H9 (cell line): Measurements from ENCODE around the gene APOH. TPM values are rescaled to one million over a fixed set of nuclear protein-coding genes. Genes with fewer than 3 reads are reported as not detected.

Experiments used
- DNase-seq: peaks from one replicate; pipeline ENCODE4 v3.0.0-alpha.2; 2017
- H2AFZ ChIP-seq: one replicate; pipeline ENCODE4 v1.6.1; 2013; ENCODE audit warnings: mild to moderate bottlenecking, low read length, control low read depth, moderate library complexity
- H2AK5ac ChIP-seq: 2 replicates; pipeline ENCODE4 v1.6.1; 2013; ENCODE audit warnings: low read length, control low read depth, mixed read lengths; ENCODE audit not compliant: insufficient read length
- H2BK120ac ChIP-seq: one replicate; pipeline ENCODE4 v1.6.1; 2013; ENCODE audit warnings: low read depth, mild to moderate bottlenecking, low read length, control low read depth, inconsistent platforms; ENCODE audit not compliant: poor library complexity, severe bottlenecking
- H2BK12ac ChIP-seq: 2 replicates; pipeline ENCODE4 v1.6.1; 2013; ENCODE audit warnings: low read length, control low read depth, mixed read lengths, low read depth; ENCODE audit not compliant: insufficient read length
- H2BK15ac ChIP-seq: 2 replicates; pipeline ENCODE4 v1.6.1; 2013; ENCODE audit warnings: low read depth, low read length, control low read depth
- H2BK20ac ChIP-seq: one replicate; pipeline ENCODE4 v1.6.1; 2013; ENCODE audit warnings: low read depth, mild to moderate bottlenecking, low read length, control low read depth, inconsistent platforms; ENCODE audit not compliant: poor library complexity, severe bottlenecking
- H2BK5ac ChIP-seq: 2 replicates; pipeline ENCODE4 v1.6.1; 2013; ENCODE audit warnings: low read length, control low read depth, mixed read lengths; ENCODE audit not compliant: insufficient read length
- H3K14ac ChIP-seq: 2 replicates; pipeline ENCODE4 v1.6.1; 2013; ENCODE audit warnings: low read length, control low read depth; ENCODE audit not compliant: insufficient read depth
- H3K18ac ChIP-seq: 2 replicates; pipeline ENCODE4 v1.6.1; 2013; ENCODE audit warnings: low read depth, mild to moderate bottlenecking, mixed read lengths, low read length, control low read depth; ENCODE audit not compliant: insufficient read length
- H3K23ac ChIP-seq: 2 replicates; pipeline ENCODE4 v1.6.1; 2013; ENCODE audit warnings: low read length, control low read depth, mixed read lengths, low read depth; ENCODE audit not compliant: insufficient read length
- H3K23me2 ChIP-seq: 2 replicates; pipeline ENCODE4 v1.6.1; 2013; ENCODE audit warnings: low read depth, mild to moderate bottlenecking, mixed read lengths, low read length, control low read depth; ENCODE audit not compliant: insufficient read length, poor library complexity, severe bottlenecking
- H3K27ac ChIP-seq: 2 replicates; pipeline ENCODE4 v1.5.1; 2013; ENCODE audit warnings: low read length, control low read depth, mixed read lengths, low read depth; ENCODE audit not compliant: insufficient read length
- H3K27me3 ChIP-seq: 2 replicates; pipeline ENCODE4 v1.6.1; 2013; ENCODE audit warnings: low read length, control low read depth, inconsistent platforms; ENCODE audit not compliant: insufficient read depth
- H3K4ac ChIP-seq: 2 replicates; pipeline ENCODE4 v1.6.1; 2013; ENCODE audit warnings: low read depth, mild to moderate bottlenecking, control low read depth, inconsistent platforms, low read length, moderate library complexity
- H3K4me1 ChIP-seq: 2 replicates; pipeline ENCODE4 v1.6.1; 2013; ENCODE audit warnings: low read length, control low read depth, inconsistent platforms; ENCODE audit not compliant: insufficient read depth
- H3K4me2 ChIP-seq: 2 replicates; pipeline ENCODE4 v1.6.1; 2013; ENCODE audit warnings: low read length, control low read depth, mixed read lengths; ENCODE audit not compliant: insufficient read length, insufficient read depth
- H3K56ac ChIP-seq: 2 replicates; pipeline ENCODE4 v1.6.1; 2013; ENCODE audit warnings: low read depth, mild to moderate bottlenecking, mixed read lengths, low read length, control low read depth; ENCODE audit not compliant: insufficient read length
- H3K79me1 ChIP-seq: 2 replicates; pipeline ENCODE4 v1.6.1; 2013; ENCODE audit warnings: low read depth, mild to moderate bottlenecking, moderate library complexity, low read length, control low read depth, inconsistent platforms; ENCODE audit not compliant: insufficient read depth, poor library complexity, severe bottlenecking
- H3K79me2 ChIP-seq: 2 replicates; pipeline ENCODE4 v1.6.1; 2013; ENCODE audit warnings: low read length, control low read depth, inconsistent platforms; ENCODE audit not compliant: insufficient read depth
- H3K9ac ChIP-seq: 2 replicates; pipeline ENCODE4 v1.6.1; 2013; ENCODE audit warnings: low read length, control low read depth, mixed read lengths; ENCODE audit not compliant: insufficient read length; ENCODE audit errors: extremely low read depth
- H3K9me3 ChIP-seq: one replicate; pipeline ENCODE4 v1.6.1; 2013; ENCODE audit warnings: low read depth, low read length, inconsistent platforms; ENCODE audit not compliant: control insufficient read depth
- H3T11ph ChIP-seq: one replicate; pipeline ENCODE4 v1.6.1; 2013; ENCODE audit warnings: mild to moderate bottlenecking, low read length, control low read depth, inconsistent platforms
- H4K20me1 ChIP-seq: one replicate; pipeline ENCODE4 v1.6.1; 2013; ENCODE audit not compliant: control insufficient read depth, insufficient read length, insufficient read depth
- H4K5ac ChIP-seq: 2 replicates; pipeline ENCODE4 v1.6.1; 2013; ENCODE audit warnings: low read depth, mild to moderate bottlenecking, mixed read lengths, low read length, control low read depth; ENCODE audit not compliant: insufficient read length
- H4K8ac ChIP-seq: replicated peaks from 2 replicates; pipeline ENCODE4 v1.6.1; 2013; ENCODE audit warnings: low read length, control low read depth, mixed read lengths, low read depth; ENCODE audit not compliant: insufficient read length
- H4K91ac ChIP-seq: 2 replicates; pipeline ENCODE4 v1.6.1; 2013; ENCODE audit warnings: low read depth, mild to moderate bottlenecking, moderate library complexity, mixed read lengths, low read length, control low read depth; ENCODE audit not compliant: insufficient read length
- H3K27ac Mint-ChIP-seq, 3 experiments: 2 replicates in 2 of 3; 3 replicates in 1 of 3; pipeline ENCODE4 v1.8.0; 2020 to 2021; ENCODE audit warnings: mixed read lengths in 3 of 3, mild to moderate bottlenecking in 1 of 3, moderate library complexity in 1 of 3
- H3K27me3 Mint-ChIP-seq: 2 replicates; pipeline ENCODE4 v1.8.0; 2021; ENCODE audit warnings: low read depth, mild to moderate bottlenecking, moderate library complexity, mixed read lengths
- H3K36me3 Mint-ChIP-seq, 3 experiments: 2 replicates in 2 of 3; 3 replicates in 1 of 3; pipeline ENCODE4 v1.8.0; 2020 to 2021; ENCODE audit warnings: low read depth in 3 of 3, mixed read lengths in 3 of 3; ENCODE audit not compliant: insufficient read depth in 1 of 3
- H3K4me1 Mint-ChIP-seq, 2 experiments: 2 replicates each; pipeline ENCODE4 v1.8.0; 2020; ENCODE audit warnings: mixed read lengths in 2 of 2
- H3K4me3 Mint-ChIP-seq, 2 experiments: 2 replicates in 1 of 2; 3 replicates in 1 of 2; pipeline ENCODE4 v1.8.0; 2020 to 2021; ENCODE audit warnings: mild to moderate bottlenecking in 2 of 2, mixed read lengths in 2 of 2, moderate library complexity in 1 of 2
- H3K9me3 Mint-ChIP-seq, 2 experiments: 2 replicates in 1 of 2; 3 replicates in 1 of 2; pipeline ENCODE4 v1.8.0; 2020; ENCODE audit warnings: mild to moderate bottlenecking in 2 of 2, mixed read lengths in 2 of 2, moderate library complexity in 1 of 2
- WGBS: extraction: QIAGEN DNeasy Blood & Tissue Kit; methylation state at CpG from one replicate; pipeline ENCODE4 v1.1.7; 2013; ENCODE audit warnings: missing lambda C conversion rate, low lambda C conversion rate, mixed read lengths; ENCODE audit not compliant: insufficient read length; ENCODE audit errors: extremely low coverage; 5-methylcytosine and 5-hydroxymethylcytosine counted together
- total RNA-seq: library from RNA; stranded (reverse); gene quantifications from 2 replicates; pipeline ENCODE4 v1.2.1, GENCODE V29; 2021
- TF ChIP-seq, protein P1 (sequence below): fragments of 200-600 bp; sonication (generic); conservative IDR thresholded peaks from 3 replicates; pipeline ENCODE4 v1.8.0; 2021; ENCODE audit warnings: antibody characterized with exemption, mild to moderate bottlenecking

Gene APOH
- total RNA-seq, 1 experiment from 2014 or later = not detected

DNA sequence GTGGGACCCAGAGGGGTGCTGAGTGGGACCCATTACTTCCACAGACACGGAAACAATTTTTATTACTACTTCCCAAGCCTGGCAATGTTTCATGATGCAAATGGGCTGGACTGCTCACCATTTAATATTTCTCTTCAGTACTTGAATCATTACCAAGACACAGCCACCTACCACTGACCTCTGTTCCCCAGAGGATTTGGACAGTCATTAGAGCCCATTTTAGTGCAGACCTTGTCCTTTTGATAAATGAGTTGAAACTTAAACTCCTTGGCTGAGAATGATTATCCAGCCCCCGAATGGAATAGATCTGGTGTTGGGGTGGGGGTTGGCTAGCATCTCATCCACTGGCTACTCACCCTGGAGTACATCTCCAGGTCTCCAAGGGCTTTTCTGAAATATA is 33.6 kb upstream of the APOH start:
- H2BK15ac ChIP-seq = no peak overlapping the region
- no peak overlapping the region for H2AK5ac ChIP-seq
- H2BK20ac ChIP-seq = no peak overlapping the region
- no peak overlapping the region for H2BK5ac ChIP-seq
- H4K5ac ChIP-seq = no peak overlapping the region
- no peak overlapping the region for H3K4me2 ChIP-seq
- H3K27me3 ChIP-seq = no peaks in the 10 kb centered on the region
- no peak overlapping the region for H2BK12ac ChIP-seq
- no peak overlapping the region for H3K56ac ChIP-seq
- Mint-ChIP-seq H3K4me3 (no peak overlapping the region), H3K27ac (peak overlapping the region in 1 of 3 experiments; percentile 75; a peak in 1 of 7 replicates), H3K4me1 (0 out of 4 replicates have a peak, but pooled peaks cover 0 to 4% of the 10 kb centered on the region in 2 experiments), H3K36me3 (peaks cover 0 to 1% (median 0%) of the 10 kb centered on the region in 3 experiments; a peak in 1 of 7 replicates), H3K27me3 (peaks cover 2% of the 10 kb centered on the region; the same call in 1 of the 2 replicates), H3K9me3 (peaks cover 5 to 7% of the 10 kb centered on the region in 2 experiments; a peak in 4 of 5 replicates)
- TF ChIP-seq, protein P1, sequence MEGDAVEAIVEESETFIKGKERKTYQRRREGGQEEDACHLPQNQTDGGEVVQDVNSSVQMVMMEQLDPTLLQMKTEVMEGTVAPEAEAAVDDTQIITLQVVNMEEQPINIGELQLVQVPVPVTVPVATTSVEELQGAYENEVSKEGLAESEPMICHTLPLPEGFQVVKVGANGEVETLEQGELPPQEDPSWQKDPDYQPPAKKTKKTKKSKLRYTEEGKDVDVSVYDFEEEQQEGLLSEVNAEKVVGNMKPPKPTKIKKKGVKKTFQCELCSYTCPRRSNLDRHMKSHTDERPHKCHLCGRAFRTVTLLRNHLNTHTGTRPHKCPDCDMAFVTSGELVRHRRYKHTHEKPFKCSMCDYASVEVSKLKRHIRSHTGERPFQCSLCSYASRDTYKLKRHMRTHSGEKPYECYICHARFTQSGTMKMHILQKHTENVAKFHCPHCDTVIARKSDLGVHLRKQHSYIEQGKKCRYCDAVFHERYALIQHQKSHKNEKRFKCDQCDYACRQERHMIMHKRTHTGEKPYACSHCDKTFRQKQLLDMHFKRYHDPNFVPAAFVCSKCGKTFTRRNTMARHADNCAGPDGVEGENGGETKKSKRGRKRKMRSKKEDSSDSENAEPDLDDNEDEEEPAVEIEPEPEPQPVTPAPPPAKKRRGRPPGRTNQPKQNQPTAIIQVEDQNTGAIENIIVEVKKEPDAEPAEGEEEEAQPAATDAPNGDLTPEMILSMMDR = no peak
- no peak overlapping the region for H3K14ac ChIP-seq
- H3T11ph ChIP-seq = no peak overlapping the region
- no peaks in the 10 kb centered on the region for H3K79me2 ChIP-seq
- no peaks in the 10 kb centered on the region for H4K20me1 ChIP-seq
- H3K9ac ChIP-seq = no peak overlapping the region
- no peaks in the 10 kb centered on the region for H3K79me1 ChIP-seq
- no peak for DNase-seq
- H2AFZ ChIP-seq = no peak overlapping the region
- no peak overlapping the region for H3K27ac ChIP-seq
- no CpG with 5 or more reads among the region's 2 CpGs for WGBS
- no peaks in the 10 kb centered on the region for H3K9me3 ChIP-seq
- H2BK120ac ChIP-seq = no peak overlapping the region
- H3K4me1 ChIP-seq = no peaks in the 10 kb centered on the region
- H3K4ac ChIP-seq = no peak overlapping the region
- no peaks in the 10 kb centered on the region for H3K23me2 ChIP-seq
- no peak overlapping the region for H3K18ac ChIP-seq
- H4K91ac ChIP-seq = no peak overlapping the region
- no peak overlapping the region for H4K8ac ChIP-seq
- no peak overlapping the region for H3K23ac ChIP-seq
